H9 (cell line): ENCODE measurements around the gene YIPF1. TPM values are rescaled to one million over a fixed set of nuclear protein-coding genes. Genes with fewer than 3 reads are reported as not detected.

Experiments used
- DNase-seq: peaks from one replicate; pipeline ENCODE4 v3.0.0-alpha.2; 2017
- H2AFZ ChIP-seq: one replicate; pipeline ENCODE4 v1.6.1; 2013; ENCODE audit warnings: mild to moderate bottlenecking, low read length, control low read depth, moderate library complexity
- H2AK5ac ChIP-seq: 2 replicates; pipeline ENCODE4 v1.6.1; 2013; ENCODE audit warnings: low read length, control low read depth, mixed read lengths; ENCODE audit not compliant: insufficient read length
- H2BK120ac ChIP-seq: one replicate; pipeline ENCODE4 v1.6.1; 2013; ENCODE audit warnings: low read depth, mild to moderate bottlenecking, low read length, control low read depth, inconsistent platforms; ENCODE audit not compliant: poor library complexity, severe bottlenecking
- H2BK12ac ChIP-seq: 2 replicates; pipeline ENCODE4 v1.6.1; 2013; ENCODE audit warnings: low read length, control low read depth, mixed read lengths, low read depth; ENCODE audit not compliant: insufficient read length
- H2BK15ac ChIP-seq: 2 replicates; pipeline ENCODE4 v1.6.1; 2013; ENCODE audit warnings: low read depth, low read length, control low read depth
- H2BK20ac ChIP-seq: one replicate; pipeline ENCODE4 v1.6.1; 2013; ENCODE audit warnings: low read depth, mild to moderate bottlenecking, low read length, control low read depth, inconsistent platforms; ENCODE audit not compliant: poor library complexity, severe bottlenecking
- H2BK5ac ChIP-seq: 2 replicates; pipeline ENCODE4 v1.6.1; 2013; ENCODE audit warnings: low read length, control low read depth, mixed read lengths; ENCODE audit not compliant: insufficient read length
- H3K14ac ChIP-seq: 2 replicates; pipeline ENCODE4 v1.6.1; 2013; ENCODE audit warnings: low read length, control low read depth; ENCODE audit not compliant: insufficient read depth
- H3K18ac ChIP-seq: 2 replicates; pipeline ENCODE4 v1.6.1; 2013; ENCODE audit warnings: low read depth, mild to moderate bottlenecking, mixed read lengths, low read length, control low read depth; ENCODE audit not compliant: insufficient read length
- H3K23ac ChIP-seq: 2 replicates; pipeline ENCODE4 v1.6.1; 2013; ENCODE audit warnings: low read length, control low read depth, mixed read lengths, low read depth; ENCODE audit not compliant: insufficient read length
- H3K23me2 ChIP-seq: 2 replicates; pipeline ENCODE4 v1.6.1; 2013; ENCODE audit warnings: low read depth, mild to moderate bottlenecking, mixed read lengths, low read length, control low read depth; ENCODE audit not compliant: insufficient read length, poor library complexity, severe bottlenecking
- H3K27ac ChIP-seq: 2 replicates; pipeline ENCODE4 v1.5.1; 2013; ENCODE audit warnings: low read length, control low read depth, mixed read lengths, low read depth; ENCODE audit not compliant: insufficient read length
- H3K27me3 ChIP-seq: 2 replicates; pipeline ENCODE4 v1.6.1; 2013; ENCODE audit warnings: low read length, control low read depth, inconsistent platforms; ENCODE audit not compliant: insufficient read depth
- H3K4ac ChIP-seq: 2 replicates; pipeline ENCODE4 v1.6.1; 2013; ENCODE audit warnings: low read depth, mild to moderate bottlenecking, control low read depth, inconsistent platforms, low read length, moderate library complexity
- H3K4me1 ChIP-seq: 2 replicates; pipeline ENCODE4 v1.6.1; 2013; ENCODE audit warnings: low read length, control low read depth, inconsistent platforms; ENCODE audit not compliant: insufficient read depth
- H3K4me2 ChIP-seq: 2 replicates; pipeline ENCODE4 v1.6.1; 2013; ENCODE audit warnings: low read length, control low read depth, mixed read lengths; ENCODE audit not compliant: insufficient read length, insufficient read depth
- H3K56ac ChIP-seq: 2 replicates; pipeline ENCODE4 v1.6.1; 2013; ENCODE audit warnings: low read depth, mild to moderate bottlenecking, mixed read lengths, low read length, control low read depth; ENCODE audit not compliant: insufficient read length
- H3K79me1 ChIP-seq: 2 replicates; pipeline ENCODE4 v1.6.1; 2013; ENCODE audit warnings: low read depth, mild to moderate bottlenecking, moderate library complexity, low read length, control low read depth, inconsistent platforms; ENCODE audit not compliant: insufficient read depth, poor library complexity, severe bottlenecking
- H3K79me2 ChIP-seq: 2 replicates; pipeline ENCODE4 v1.6.1; 2013; ENCODE audit warnings: low read length, control low read depth, inconsistent platforms; ENCODE audit not compliant: insufficient read depth
- H3K9ac ChIP-seq: 2 replicates; pipeline ENCODE4 v1.6.1; 2013; ENCODE audit warnings: low read length, control low read depth, mixed read lengths; ENCODE audit not compliant: insufficient read length; ENCODE audit errors: extremely low read depth
- H3K9me3 ChIP-seq: one replicate; pipeline ENCODE4 v1.6.1; 2013; ENCODE audit warnings: low read depth, low read length, inconsistent platforms; ENCODE audit not compliant: control insufficient read depth
- H3T11ph ChIP-seq: one replicate; pipeline ENCODE4 v1.6.1; 2013; ENCODE audit warnings: mild to moderate bottlenecking, low read length, control low read depth, inconsistent platforms
- H4K20me1 ChIP-seq: one replicate; pipeline ENCODE4 v1.6.1; 2013; ENCODE audit not compliant: control insufficient read depth, insufficient read length, insufficient read depth
- H4K5ac ChIP-seq: 2 replicates; pipeline ENCODE4 v1.6.1; 2013; ENCODE audit warnings: low read depth, mild to moderate bottlenecking, mixed read lengths, low read length, control low read depth; ENCODE audit not compliant: insufficient read length
- H4K8ac ChIP-seq: replicated peaks from 2 replicates; pipeline ENCODE4 v1.6.1; 2013; ENCODE audit warnings: low read length, control low read depth, mixed read lengths, low read depth; ENCODE audit not compliant: insufficient read length
- H4K91ac ChIP-seq: 2 replicates; pipeline ENCODE4 v1.6.1; 2013; ENCODE audit warnings: low read depth, mild to moderate bottlenecking, moderate library complexity, mixed read lengths, low read length, control low read depth; ENCODE audit not compliant: insufficient read length
- H3K27ac Mint-ChIP-seq, 3 experiments: 2 replicates in 2 of 3; 3 replicates in 1 of 3; pipeline ENCODE4 v1.8.0; 2020 to 2021; ENCODE audit warnings: mixed read lengths in 3 of 3, mild to moderate bottlenecking in 1 of 3, moderate library complexity in 1 of 3
- H3K27me3 Mint-ChIP-seq: 2 replicates; pipeline ENCODE4 v1.8.0; 2021; ENCODE audit warnings: low read depth, mild to moderate bottlenecking, moderate library complexity, mixed read lengths
- H3K36me3 Mint-ChIP-seq, 3 experiments: 2 replicates in 2 of 3; 3 replicates in 1 of 3; pipeline ENCODE4 v1.8.0; 2020 to 2021; ENCODE audit warnings: low read depth in 3 of 3, mixed read lengths in 3 of 3; ENCODE audit not compliant: insufficient read depth in 1 of 3
- H3K4me1 Mint-ChIP-seq, 2 experiments: 2 replicates each; pipeline ENCODE4 v1.8.0; 2020; ENCODE audit warnings: mixed read lengths in 2 of 2
- H3K4me3 Mint-ChIP-seq, 2 experiments: 2 replicates in 1 of 2; 3 replicates in 1 of 2; pipeline ENCODE4 v1.8.0; 2020 to 2021; ENCODE audit warnings: mild to moderate bottlenecking in 2 of 2, mixed read lengths in 2 of 2, moderate library complexity in 1 of 2
- H3K9me3 Mint-ChIP-seq, 2 experiments: 2 replicates in 1 of 2; 3 replicates in 1 of 2; pipeline ENCODE4 v1.8.0; 2020; ENCODE audit warnings: mild to moderate bottlenecking in 2 of 2, mixed read lengths in 2 of 2, moderate library complexity in 1 of 2
- WGBS: extraction: QIAGEN DNeasy Blood & Tissue Kit; methylation state at CpG from one replicate; pipeline ENCODE4 v1.1.7; 2013; ENCODE audit warnings: missing lambda C conversion rate, low lambda C conversion rate, mixed read lengths; ENCODE audit not compliant: insufficient read length; ENCODE audit errors: extremely low coverage; 5-methylcytosine and 5-hydroxymethylcytosine counted together
- total RNA-seq: library from RNA; stranded (reverse); gene quantifications from 2 replicates; pipeline ENCODE4 v1.2.1, GENCODE V29; 2021
- TF ChIP-seq, protein P1 (sequence below): fragments of 200-600 bp; sonication (generic); conservative IDR thresholded peaks from 3 replicates; pipeline ENCODE4 v1.8.0; 2021; ENCODE audit warnings: antibody characterized with exemption, mild to moderate bottlenecking

YIPF1 gene
- total RNA-seq, 1 experiment from 2014 or later: 29.1 TPM

DNA sequence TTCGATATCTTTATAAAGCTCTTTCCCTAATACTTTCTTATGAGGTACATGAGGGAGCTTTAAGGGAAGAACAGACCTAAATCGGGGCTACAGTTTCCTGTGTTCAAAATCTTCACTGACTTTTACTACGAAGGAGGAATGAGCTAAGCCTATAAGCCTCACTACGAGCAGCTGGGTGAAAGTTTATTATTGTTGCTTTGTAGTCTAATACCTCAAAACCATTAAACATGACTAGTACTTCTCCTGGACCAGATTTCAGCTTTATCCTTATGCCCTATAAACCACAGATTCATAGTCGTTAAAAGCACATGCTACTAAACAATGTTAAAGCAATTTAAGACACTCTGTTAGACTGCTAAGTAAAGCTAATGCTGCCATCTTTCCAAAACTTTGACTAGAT, 81.7 kb downstream of the YIPF1 start:
- Mint-ChIP-seq H3K4me1 (peaks cover 14 to 22% of the 10 kb centered on the region in 2 experiments), H3K27me3 (no peaks in the 10 kb centered on the region), H3K27ac (no peak overlapping the region), H3K9me3 (no peaks in the 10 kb centered on the region), H3K4me3 (no peak overlapping the region), H3K36me3 (peaks cover 37 to 70% (median 61%) of the 10 kb centered on the region in 3 experiments; a peak in 6 of 7 replicates)
- H3K4me1 ChIP-seq: no peaks in the 10 kb centered on the region
- no peak overlapping the region for H3K23ac ChIP-seq
- H3K4ac ChIP-seq: no peak overlapping the region
- no peak overlapping the region for H3K56ac ChIP-seq
- no peak overlapping the region for H3K14ac ChIP-seq
- no peak overlapping the region for H4K91ac ChIP-seq
- TF ChIP-seq, protein P1, sequence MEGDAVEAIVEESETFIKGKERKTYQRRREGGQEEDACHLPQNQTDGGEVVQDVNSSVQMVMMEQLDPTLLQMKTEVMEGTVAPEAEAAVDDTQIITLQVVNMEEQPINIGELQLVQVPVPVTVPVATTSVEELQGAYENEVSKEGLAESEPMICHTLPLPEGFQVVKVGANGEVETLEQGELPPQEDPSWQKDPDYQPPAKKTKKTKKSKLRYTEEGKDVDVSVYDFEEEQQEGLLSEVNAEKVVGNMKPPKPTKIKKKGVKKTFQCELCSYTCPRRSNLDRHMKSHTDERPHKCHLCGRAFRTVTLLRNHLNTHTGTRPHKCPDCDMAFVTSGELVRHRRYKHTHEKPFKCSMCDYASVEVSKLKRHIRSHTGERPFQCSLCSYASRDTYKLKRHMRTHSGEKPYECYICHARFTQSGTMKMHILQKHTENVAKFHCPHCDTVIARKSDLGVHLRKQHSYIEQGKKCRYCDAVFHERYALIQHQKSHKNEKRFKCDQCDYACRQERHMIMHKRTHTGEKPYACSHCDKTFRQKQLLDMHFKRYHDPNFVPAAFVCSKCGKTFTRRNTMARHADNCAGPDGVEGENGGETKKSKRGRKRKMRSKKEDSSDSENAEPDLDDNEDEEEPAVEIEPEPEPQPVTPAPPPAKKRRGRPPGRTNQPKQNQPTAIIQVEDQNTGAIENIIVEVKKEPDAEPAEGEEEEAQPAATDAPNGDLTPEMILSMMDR: no peak
- H3K79me2 ChIP-seq: no peaks in the 10 kb centered on the region
- no peak overlapping the region for H3K9ac ChIP-seq
- no peak for DNase-seq
- H3K23me2 ChIP-seq: no peaks in the 10 kb centered on the region
- H2BK15ac ChIP-seq: no peak overlapping the region
- no peak overlapping the region for H2BK120ac ChIP-seq
- no peak overlapping the region for H3K18ac ChIP-seq
- no peak overlapping the region for H2BK12ac ChIP-seq
- no peaks in the 10 kb centered on the region for H3K79me1 ChIP-seq
- WGBS: no CpG with 5 or more reads among the region's 5 CpGs
- no peak overlapping the region for H3K4me2 ChIP-seq
- H2BK5ac ChIP-seq: no peak overlapping the region
- no peaks in the 10 kb centered on the region for H3K9me3 ChIP-seq
- no peak overlapping the region for H4K5ac ChIP-seq
- no peak overlapping the region for H3T11ph ChIP-seq
- H4K20me1 ChIP-seq: no peaks in the 10 kb centered on the region
- no peaks in the 10 kb centered on the region for H3K27me3 ChIP-seq
- no peak overlapping the region for H2AFZ ChIP-seq
- no peak overlapping the region for H2AK5ac ChIP-seq
- no peak overlapping the region for H2BK20ac ChIP-seq
- H3K27ac ChIP-seq: no peak overlapping the region
- H4K8ac ChIP-seq: no peak overlapping the region
